MM.1S (cell line): ENCODE measurements around the gene TBX1.

Experiments used
- DNase-seq: peaks from one replicate; pipeline ENCODE4 v3.0.0-alpha.2; 2015
- H2AFZ ChIP-seq: fragments of 300-600 bp; sonication (generic); 2 replicates; pipeline ENCODE4 v1.6.0; 2016; ENCODE audit warnings: antibody characterized with exemption, low read length
- H3F3A ChIP-seq: fragments of 300-600 bp; sonication (generic); 2 replicates; pipeline ENCODE4 v1.6.1; 2016; ENCODE audit warnings: mild to moderate bottlenecking, antibody characterized with exemption, low read length, moderate library complexity, mixed read lengths; ENCODE audit not compliant: insufficient read depth
- H3K27ac ChIP-seq: fragments of 300-600 bp; sonication (generic); 2 replicates; pipeline ENCODE4 v1.5.1; 2016; ENCODE audit warnings: mild to moderate bottlenecking, low read length
- H3K27me3 ChIP-seq: fragments of 300-600 bp; sonication (generic); replicated peaks from 2 replicates; pipeline ENCODE4 v1.6.0; 2016; ENCODE audit warnings: low read length; ENCODE audit not compliant: insufficient read depth
- H3K36me3 ChIP-seq: fragments of 300-600 bp; sonication (generic); replicated peaks from 2 replicates; pipeline ENCODE4 v1.6.1; 2016; ENCODE audit warnings: mild to moderate bottlenecking, low read length, mixed read lengths; ENCODE audit not compliant: insufficient read depth
- H3K4me1 ChIP-seq: fragments of 300-600 bp; sonication (generic); 2 replicates; pipeline ENCODE4 v1.6.1; 2016; ENCODE audit warnings: low read length, mixed read lengths
- H3K4me2 ChIP-seq: fragments of 300-600 bp; sonication (generic); 2 replicates; pipeline ENCODE4 v1.6.0; 2016; ENCODE audit warnings: low read depth, low read length
- H3K4me3 ChIP-seq: fragments of 300-600 bp; sonication (generic); 2 replicates; pipeline ENCODE4 v1.5.1; 2016; ENCODE audit warnings: low read length, mixed read lengths
- H3K79me2 ChIP-seq: fragments of 300-600 bp; sonication (generic); 2 replicates; pipeline ENCODE4 v1.6.1; 2016; ENCODE audit warnings: mixed run types, low read length, mixed read lengths
- H3K9ac ChIP-seq: fragments of 300-600 bp; sonication (generic); 2 replicates; pipeline ENCODE4 v1.6.1; 2016; ENCODE audit warnings: low read length, mixed read lengths
- H3K9me2 ChIP-seq: fragments of 300-600 bp; sonication (generic); replicated peaks from 2 replicates; pipeline ENCODE4 v1.6.1; 2016; ENCODE audit warnings: mild to moderate bottlenecking, low read length, mixed read lengths; ENCODE audit not compliant: insufficient read depth
- H3K9me3 ChIP-seq: fragments of 300-600 bp; sonication (generic); replicated peaks from 2 replicates; pipeline ENCODE4 v1.6.1; 2016; ENCODE audit warnings: mild to moderate bottlenecking, low read length, mixed read lengths; ENCODE audit not compliant: insufficient read depth
- H4K20me1 ChIP-seq: fragments of 300-600 bp; sonication (generic); 2 replicates; pipeline ENCODE4 v1.6.1; 2016; ENCODE audit warnings: mild to moderate bottlenecking, low read length, moderate library complexity, mixed read lengths; ENCODE audit not compliant: insufficient read depth
- EZH2 ChIP-seq: fragments of 300-600 bp; sonication (generic); optimal IDR thresholded peaks from 2 replicates; pipeline ENCODE3; 2017; ENCODE audit warnings: low read depth, mild to moderate bottlenecking, antibody characterized with exemption, low read length, mixed read lengths
- EZH2phosphoT487 ChIP-seq: fragments of 300-600 bp; sonication (generic); IDR thresholded peaks from 2 replicates; pipeline ENCODE4 v1.6.1; 2018; ENCODE audit warnings: antibody characterized with exemption, low read length
- TF ChIP-seq, protein P1 (sequence below): fragments of 300-600 bp; sonication (generic); IDR thresholded peaks from 2 replicates; pipeline ENCODE4 v1.5.1; 2016; ENCODE audit warnings: antibody characterized with exemption, low read length, mixed read lengths

The TBX1 gene

DNA sequence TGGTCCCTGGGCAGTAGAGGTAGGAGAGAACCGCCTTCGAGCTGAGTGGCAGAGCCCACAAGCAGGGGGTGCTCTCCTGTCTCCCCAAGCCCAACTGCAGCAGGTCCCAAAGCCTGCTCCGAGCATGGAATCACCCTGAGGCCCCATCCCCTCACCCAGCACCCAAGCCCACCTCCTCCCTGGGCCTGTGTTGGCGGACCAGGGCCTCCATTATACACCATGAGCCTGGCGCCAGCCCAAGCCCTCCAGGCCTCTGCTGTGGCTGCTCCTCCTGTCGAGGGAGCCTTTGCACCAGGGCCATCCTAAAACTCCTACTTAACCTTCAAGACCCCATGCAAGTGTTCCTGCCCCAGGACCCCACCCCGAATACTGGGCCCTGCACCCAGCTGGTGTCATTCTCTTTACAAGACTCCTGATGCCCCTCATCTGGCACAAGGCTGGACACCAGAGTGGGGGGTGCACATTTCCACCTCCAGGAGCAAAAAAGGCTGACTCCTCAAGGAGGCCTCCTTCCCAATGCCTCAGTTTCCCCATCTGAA lies 20.6 kb upstream of the TBX1 start:
- Histone ChIP-seq H3K9ac (no peak overlapping the region), H3K27me3 (peaks cover 75% of the 10 kb centered on the region), H2AFZ (no peak overlapping the region), H3K36me3 (no peaks in the 10 kb centered on the region), H3K4me3 (no peak overlapping the region), H3K79me2 (no peaks in the 10 kb centered on the region), H3K27ac (no peak overlapping the region), H3K9me2 (no peaks in the 10 kb centered on the region), H3K4me2 (no peak overlapping the region), H3K9me3 (no peaks in the 10 kb centered on the region), H3F3A (no peaks in the 10 kb centered on the region), H4K20me1 (no peaks in the 10 kb centered on the region), H3K4me1 (no peaks in the 10 kb centered on the region)
- TF ChIP-seq EZH2 (no peak), EZH2phosphoT487 (no peak)
- TF ChIP-seq, protein P1, sequence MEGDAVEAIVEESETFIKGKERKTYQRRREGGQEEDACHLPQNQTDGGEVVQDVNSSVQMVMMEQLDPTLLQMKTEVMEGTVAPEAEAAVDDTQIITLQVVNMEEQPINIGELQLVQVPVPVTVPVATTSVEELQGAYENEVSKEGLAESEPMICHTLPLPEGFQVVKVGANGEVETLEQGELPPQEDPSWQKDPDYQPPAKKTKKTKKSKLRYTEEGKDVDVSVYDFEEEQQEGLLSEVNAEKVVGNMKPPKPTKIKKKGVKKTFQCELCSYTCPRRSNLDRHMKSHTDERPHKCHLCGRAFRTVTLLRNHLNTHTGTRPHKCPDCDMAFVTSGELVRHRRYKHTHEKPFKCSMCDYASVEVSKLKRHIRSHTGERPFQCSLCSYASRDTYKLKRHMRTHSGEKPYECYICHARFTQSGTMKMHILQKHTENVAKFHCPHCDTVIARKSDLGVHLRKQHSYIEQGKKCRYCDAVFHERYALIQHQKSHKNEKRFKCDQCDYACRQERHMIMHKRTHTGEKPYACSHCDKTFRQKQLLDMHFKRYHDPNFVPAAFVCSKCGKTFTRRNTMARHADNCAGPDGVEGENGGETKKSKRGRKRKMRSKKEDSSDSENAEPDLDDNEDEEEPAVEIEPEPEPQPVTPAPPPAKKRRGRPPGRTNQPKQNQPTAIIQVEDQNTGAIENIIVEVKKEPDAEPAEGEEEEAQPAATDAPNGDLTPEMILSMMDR: no peak
- DNase-seq: no peak

DNA sequence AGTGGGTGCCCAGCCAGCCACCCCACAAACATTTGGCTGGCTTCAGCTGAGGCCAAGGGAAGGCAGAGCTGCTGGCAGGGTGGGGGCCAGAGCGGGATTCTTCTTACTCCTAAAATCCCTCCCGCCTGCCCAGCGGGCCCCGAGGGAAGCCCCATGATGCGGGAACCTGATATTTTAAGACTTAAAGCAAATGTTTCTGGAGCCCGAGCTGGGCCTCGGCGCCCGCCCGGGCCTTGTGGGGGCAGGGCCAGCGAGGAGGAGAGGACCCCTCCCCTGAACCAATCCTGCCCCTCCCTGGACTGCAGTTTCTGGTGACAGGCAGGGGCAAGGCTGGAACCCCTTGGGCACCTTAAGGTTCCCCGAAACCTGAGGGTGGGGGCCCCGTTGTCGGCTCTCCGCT lies 20.0 kb upstream of the TBX1 start:
- H3K4me2 ChIP-seq: no peak overlapping the region
- H3K9me2 ChIP-seq: no peaks in the 10 kb centered on the region
- H3K4me1 ChIP-seq: no peaks in the 10 kb centered on the region
- no peak overlapping the region for H3K9ac ChIP-seq
- H3K4me3 ChIP-seq: no peak overlapping the region
- no peak overlapping the region for H2AFZ ChIP-seq
- H3K79me2 ChIP-seq: no peaks in the 10 kb centered on the region
- DNase-seq: no peak
- H3F3A ChIP-seq: no peaks in the 10 kb centered on the region
- no peak overlapping the region for H3K27ac ChIP-seq
- H3K27me3 ChIP-seq: peaks cover 73% of the 10 kb centered on the region
- H3K9me3 ChIP-seq: no peaks in the 10 kb centered on the region
- no peak for TF ChIP-seq EZH2phosphoT487
- no peaks in the 10 kb centered on the region for H3K36me3 ChIP-seq
- no peaks in the 10 kb centered on the region for H4K20me1 ChIP-seq

- Histone ChIP-seq H3F3A (no peaks in the 10 kb centered on the region), H3K9me2 (no peaks in the 10 kb centered on the region), H3K4me1 (no peaks in the 10 kb centered on the region), H3K27ac (no peak overlapping the region), H3K27me3 (peaks cover 73% of the 10 kb centered on the region), H4K20me1 (no peaks in the 10 kb centered on the region), H3K9ac (no peak overlapping the region), H3K36me3 (no peaks in the 10 kb centered on the region), H3K79me2 (no peaks in the 10 kb centered on the region), H3K4me3 (no peak overlapping the region), H2AFZ (no peak overlapping the region), H3K9me3 (no peaks in the 10 kb centered on the region), H3K4me2 (no peak overlapping the region)
- DNase-seq: no peak
- TF ChIP-seq EZH2 (no peak), EZH2phosphoT487 (no peak)
- TF ChIP-seq, protein P1: no peak
Observed at GRCh38 chr22:19741053-19741452, 19.5 kb upstream of the TBX1 start.

DNA sequence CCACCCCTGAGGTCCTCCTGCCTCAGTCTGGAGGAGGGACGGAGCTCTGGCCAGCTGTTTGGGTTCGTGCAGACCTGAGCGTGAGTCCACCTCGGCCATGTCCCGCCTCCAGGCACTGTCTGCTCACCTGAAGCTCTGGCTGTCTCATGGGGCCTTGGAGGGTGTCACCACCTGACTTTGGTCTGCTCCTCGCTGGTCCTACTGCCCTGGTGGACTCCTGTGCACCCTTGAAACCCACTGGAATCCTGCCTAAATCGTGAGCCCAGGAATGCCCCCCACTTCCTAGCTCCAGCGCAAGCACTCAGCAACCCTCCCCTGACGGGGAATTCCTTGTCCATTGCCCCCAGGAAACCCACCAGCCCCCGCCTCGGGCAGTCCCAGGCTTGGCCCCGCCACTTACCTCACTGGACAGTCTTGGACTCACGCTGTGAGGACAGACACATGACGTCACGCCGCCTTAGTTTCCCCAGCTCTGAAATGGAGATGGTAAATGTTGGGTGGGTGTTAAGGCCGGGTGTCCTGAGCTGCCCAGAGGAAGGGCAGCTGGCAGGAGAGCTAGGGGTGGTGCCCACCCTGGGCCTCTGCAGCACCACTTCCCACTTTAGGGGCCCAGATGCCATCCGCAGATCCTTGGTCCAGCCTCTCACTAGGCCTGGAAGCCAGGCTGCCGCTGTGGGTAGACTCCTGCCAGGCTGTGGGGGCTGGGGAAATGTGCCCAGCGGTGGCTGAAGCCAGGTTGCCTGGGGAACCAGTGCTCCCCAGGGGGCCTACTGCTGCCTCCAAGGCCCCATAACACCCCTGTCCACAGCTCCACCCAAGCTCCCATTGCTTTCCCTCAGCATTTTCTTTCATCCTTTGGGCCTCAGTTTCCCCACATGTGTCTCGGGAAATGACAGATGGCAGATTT lies 18.2 kb upstream of the TBX1 start:
- H3F3A ChIP-seq: no peaks in the 10 kb centered on the region
- no peak overlapping the region for H2AFZ ChIP-seq
- H3K9me3 ChIP-seq: no peaks in the 10 kb centered on the region
- DNase-seq: no peak
- H3K27me3 ChIP-seq: peaks cover 72% of the 10 kb centered on the region
- TF ChIP-seq, protein P1: no peak
- TF ChIP-seq EZH2phosphoT487 (no peak), EZH2 (no peak)
- H3K4me1 ChIP-seq: no peaks in the 10 kb centered on the region
- no peak overlapping the region for H3K27ac ChIP-seq
- no peaks in the 10 kb centered on the region for H4K20me1 ChIP-seq
- H3K4me3 ChIP-seq: no peak overlapping the region
- no peaks in the 10 kb centered on the region for H3K9me2 ChIP-seq
- H3K79me2 ChIP-seq: no peaks in the 10 kb centered on the region
- H3K36me3 ChIP-seq: no peaks in the 10 kb centered on the region
- no peak overlapping the region for H3K4me2 ChIP-seq
- H3K9ac ChIP-seq: no peak overlapping the region
